ENCODE results near the gene RNF215. TPM values are rescaled to one million over a fixed set of nuclear protein-coding genes. Genes with fewer than 3 reads are reported as not detected.

The RNF215 gene
- total RNA-seq, 2 experiments from 2014 or later: 7.1 to 7.2 TPM

DNA sequence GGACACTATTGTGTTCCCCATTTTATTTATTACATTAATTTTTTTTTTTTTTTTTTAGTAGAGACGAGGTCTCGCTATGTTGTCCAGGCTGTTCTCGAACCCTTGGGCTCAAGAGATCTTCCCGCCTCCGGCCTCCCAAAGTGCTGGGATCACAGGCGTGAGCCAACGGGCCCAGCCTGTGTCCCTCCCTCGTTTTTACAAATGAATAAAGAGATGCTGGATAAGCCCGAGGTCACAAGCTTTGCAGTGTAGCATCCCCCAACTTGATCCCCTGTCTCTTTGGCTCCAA is 38.1 kb upstream of the RNF215 start:
- DNase-seq (no peak), ATAC-seq (no peak)
- H3K27me3 Mint-ChIP-seq: no peaks in the 10 kb centered on the region
- no peaks in the 10 kb centered on the region for H3K9me3 Mint-ChIP-seq
- intact Hi-C loops (cut with micrococcal nuclease): loop anchor here (2.0 kb wide), 1 partner anchor 34 kb away; no protein-coding TSS in a partner anchor
- POLR2A ChIA-PET: interaction anchor here (0.8 to 6.5 kb wide), 11 partner anchors 10 to 137 kb away, joined by 3 to 78 read pairs (median 6); partner anchors contain the start of genes CASTOR1, CCDC157, SEC14L2 and SF3A1
- peaks cover 39% of the 10 kb centered on the region for H3K4me1 Mint-ChIP-seq (ENCODE audit: low read depth)
- H3K4me3 Mint-ChIP-seq: peak overlapping the region; percentile 93
- peaks cover 60% of the 10 kb centered on the region for H3K36me3 Mint-ChIP-seq (ENCODE audit: low read depth)
- CTCF ChIA-PET: interaction anchor here (0.8 to 9.0 kb wide), 9 partner anchors 10 to 137 kb away, joined by 3 to 138 read pairs (median 8); partner anchors contain the start of genes CASTOR1 and RNF215
- H3K27ac Mint-ChIP-seq: peak overlapping the region; percentile 96
- TF ChIP-seq, protein P1, sequence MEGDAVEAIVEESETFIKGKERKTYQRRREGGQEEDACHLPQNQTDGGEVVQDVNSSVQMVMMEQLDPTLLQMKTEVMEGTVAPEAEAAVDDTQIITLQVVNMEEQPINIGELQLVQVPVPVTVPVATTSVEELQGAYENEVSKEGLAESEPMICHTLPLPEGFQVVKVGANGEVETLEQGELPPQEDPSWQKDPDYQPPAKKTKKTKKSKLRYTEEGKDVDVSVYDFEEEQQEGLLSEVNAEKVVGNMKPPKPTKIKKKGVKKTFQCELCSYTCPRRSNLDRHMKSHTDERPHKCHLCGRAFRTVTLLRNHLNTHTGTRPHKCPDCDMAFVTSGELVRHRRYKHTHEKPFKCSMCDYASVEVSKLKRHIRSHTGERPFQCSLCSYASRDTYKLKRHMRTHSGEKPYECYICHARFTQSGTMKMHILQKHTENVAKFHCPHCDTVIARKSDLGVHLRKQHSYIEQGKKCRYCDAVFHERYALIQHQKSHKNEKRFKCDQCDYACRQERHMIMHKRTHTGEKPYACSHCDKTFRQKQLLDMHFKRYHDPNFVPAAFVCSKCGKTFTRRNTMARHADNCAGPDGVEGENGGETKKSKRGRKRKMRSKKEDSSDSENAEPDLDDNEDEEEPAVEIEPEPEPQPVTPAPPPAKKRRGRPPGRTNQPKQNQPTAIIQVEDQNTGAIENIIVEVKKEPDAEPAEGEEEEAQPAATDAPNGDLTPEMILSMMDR (IDR thresholded peaks at IDR 0.05): no peak

DNA sequence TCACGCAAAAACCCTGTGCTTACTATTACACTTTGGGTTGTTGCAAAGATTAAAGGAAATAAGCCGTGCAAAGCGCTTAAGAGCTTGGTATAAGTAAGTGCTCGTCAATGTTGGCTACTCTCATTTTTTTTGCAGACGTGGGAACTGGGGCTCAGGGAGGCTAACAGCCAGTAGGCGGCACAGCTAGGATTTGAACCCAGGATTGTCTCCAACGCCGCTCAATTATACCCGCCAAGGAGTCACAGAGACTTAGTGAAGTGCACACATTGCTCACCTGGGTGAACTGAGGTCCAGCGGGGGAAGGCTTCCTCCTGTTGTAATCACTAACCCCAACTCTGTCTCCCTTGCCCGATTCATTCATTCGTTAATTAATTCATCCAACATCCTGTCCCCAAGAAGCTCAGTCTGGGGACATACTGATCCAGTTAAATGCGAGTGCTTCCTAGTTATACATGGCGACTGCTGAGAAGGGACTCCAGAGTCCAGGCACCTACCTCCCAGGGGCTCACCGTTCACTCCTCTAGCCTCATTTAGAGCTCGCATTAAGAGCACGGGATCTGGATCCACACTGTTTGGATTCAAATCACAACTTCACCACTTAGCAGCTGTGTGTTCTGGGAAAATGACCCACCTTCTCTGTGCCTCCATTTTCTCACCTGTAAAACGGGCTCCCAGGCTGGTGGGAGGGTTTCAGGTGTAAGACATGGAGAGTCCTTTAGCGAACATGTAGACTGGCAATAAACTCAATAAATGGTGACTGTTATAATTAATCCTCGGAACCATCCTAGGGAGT is 37.5 kb upstream of the RNF215 start:
- Mint-ChIP-seq H3K4me3 (peak overlapping the region; percentile 93), H3K27me3 (no peaks in the 10 kb centered on the region), H3K4me1 (ENCODE audit: low read depth) (peaks cover 42% of the 10 kb centered on the region), H3K9me3 (no peaks in the 10 kb centered on the region), H3K27ac (peak overlapping the region; percentile 96), H3K36me3 (ENCODE audit: low read depth) (peaks cover 65% of the 10 kb centered on the region)
- intact Hi-C loops (cut with micrococcal nuclease): loop anchor here (2.0 kb wide), 1 partner anchor 34 kb away; no protein-coding TSS in a partner anchor
- DNase-seq (peak; percentile 55), ATAC-seq (peak; percentile 0)
- ChIA-PET CTCF (interaction anchor here (0.8 to 9.0 kb wide), 13 partner anchors 11 to 889 kb away, joined by 3 to 138 read pairs (median 3); partner anchors contain the start of genes CASTOR1 and RNF215), POLR2A (interaction anchor here (0.6 to 6.5 kb wide), 12 partner anchors 11 to 136 kb away, joined by 3 to 78 read pairs (median 6); partner anchors contain the start of genes CASTOR1, SEC14L2, SF3A1 and TBC1D10A)
- TF ChIP-seq, protein P1 (IDR thresholded peaks at IDR 0.05): no peak

DNA sequence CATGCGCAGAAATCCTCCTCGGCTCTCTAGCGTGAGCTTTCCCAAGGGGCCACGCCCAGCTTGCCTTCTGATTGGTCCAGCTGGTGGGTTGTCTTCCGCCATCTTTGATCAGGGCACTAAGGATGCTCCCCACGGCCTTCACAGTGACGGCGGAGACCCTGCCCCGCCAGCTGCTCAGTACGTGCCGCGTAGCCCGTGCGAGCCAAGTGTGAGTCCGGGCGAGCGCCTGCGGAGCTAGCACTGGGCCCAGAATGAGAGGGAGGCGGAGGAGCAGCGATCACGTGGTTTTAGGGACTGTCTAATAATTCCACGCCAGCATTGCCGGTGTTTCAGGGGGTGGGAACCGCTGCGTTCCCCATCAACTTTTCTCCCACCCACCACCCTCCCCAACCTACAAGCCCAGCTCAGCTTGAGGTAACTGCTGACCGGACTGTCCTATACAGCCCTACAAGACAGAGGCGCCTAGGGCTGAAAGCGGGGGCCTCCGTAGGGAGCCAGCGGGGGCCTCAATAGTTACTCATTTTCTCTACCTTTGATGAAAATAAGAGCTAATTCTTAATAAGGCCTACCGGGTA is 36.8 kb upstream of the RNF215 start:
- peak overlapping the region; percentile 96 for H3K27ac Mint-ChIP-seq
- H3K36me3 Mint-ChIP-seq (ENCODE audit: low read depth): peaks cover 66% of the 10 kb centered on the region
- TF ChIP-seq, protein P1 (IDR thresholded peaks at IDR 0.05): no peak
- intact Hi-C loops (cut with micrococcal nuclease): loop anchor here (2.0 kb wide), 1 partner anchor 33 kb away; no protein-coding TSS in a partner anchor
- no peaks in the 10 kb centered on the region for H3K27me3 Mint-ChIP-seq
- peak overlapping the region; percentile 93 for H3K4me3 Mint-ChIP-seq
- ATAC-seq (peak; percentile 79), DNase-seq (peak; percentile 99)
- CTCF ChIA-PET: interaction anchor here (0.8 to 9.0 kb wide), 12 partner anchors 10 to 889 kb away, joined by 3 to 138 read pairs (median 6); partner anchors contain the start of genes CASTOR1, RNF215, SEC14L2 and SLC35E4
- H3K4me1 Mint-ChIP-seq (ENCODE audit: low read depth): peaks cover 42% of the 10 kb centered on the region
- H3K9me3 Mint-ChIP-seq: no peaks in the 10 kb centered on the region
- POLR2A ChIA-PET: interaction anchor here (0.6 to 6.5 kb wide), 13 partner anchors 10 to 868 kb away, joined by 3 to 78 read pairs (median 5); partner anchors contain the start of genes CASTOR1, SEC14L2 and TBC1D10A

DNA sequence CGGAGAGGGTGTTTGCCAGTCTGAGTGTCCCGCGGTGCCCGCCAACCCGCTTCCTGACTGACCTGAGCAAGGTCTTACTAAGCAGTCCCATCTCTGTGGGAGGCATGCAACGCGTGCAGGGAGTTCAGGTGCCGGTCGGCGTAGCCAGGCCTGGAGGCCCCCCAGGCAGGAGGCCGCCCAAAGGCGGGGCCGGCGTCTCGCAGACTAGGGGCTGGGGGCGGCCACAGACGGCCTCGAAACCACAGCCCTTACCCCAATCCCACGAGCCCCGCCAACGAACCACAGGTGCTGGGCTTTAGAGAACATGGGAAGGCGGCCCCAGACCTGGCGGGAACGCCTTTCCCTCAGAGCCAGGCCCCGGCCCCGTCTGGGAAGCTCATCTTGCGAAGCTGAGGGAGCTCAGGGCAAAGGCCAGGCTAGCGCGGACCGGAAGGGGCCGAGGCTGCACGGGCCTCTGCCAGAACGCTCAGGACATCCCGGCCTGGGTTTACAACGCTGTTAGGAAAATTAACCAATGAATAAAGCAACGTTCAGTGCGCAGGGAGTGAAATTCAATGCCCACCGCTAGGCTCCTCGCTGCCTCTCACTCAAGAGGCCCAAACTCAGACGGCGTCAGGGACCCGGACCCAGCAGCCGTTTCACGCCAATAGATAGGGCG is 36.2 kb upstream of the RNF215 start:
- Mint-ChIP-seq H3K4me1 (ENCODE audit: low read depth) (peaks cover 42% of the 10 kb centered on the region), H3K4me3 (peak overlapping the region; percentile 93), H3K27me3 (no peaks in the 10 kb centered on the region), H3K9me3 (no peaks in the 10 kb centered on the region), H3K36me3 (ENCODE audit: low read depth) (peaks cover 67% of the 10 kb centered on the region), H3K27ac (peak overlapping the region; percentile 96)
- ChIA-PET CTCF (interaction anchor here (1.1 to 9.0 kb wide), 11 partner anchors 10 to 890 kb away, joined by 3 to 138 read pairs (median 9); partner anchors contain the start of genes CASTOR1, RNF215, SEC14L2 and SLC35E4), POLR2A (interaction anchor here (0.6 to 6.5 kb wide), 13 partner anchors 10 to 867 kb away, joined by 3 to 78 read pairs (median 5); partner anchors contain the start of genes CASTOR1 and SEC14L2)
- ATAC-seq (peak; percentile 6), DNase-seq (peak; percentile 80)
- TF ChIP-seq, protein P1 (IDR thresholded peaks at IDR 0.05): no peak
- intact Hi-C loops (cut with micrococcal nuclease): no loop called here

Measured in activated CD8-positive, alpha-beta T cell treated with anti-CD3 and anti-CD28 coated beads for 36 hours (primary cell).